ENCODE data around the gene DIO3. TPM values are rescaled to one million over a fixed set of nuclear protein-coding genes. Genes with fewer than 3 reads are reported as not detected.
"Not testable (repeated sequence)": the region's sequence is repeated elsewhere in the genome, so short reads cannot be mapped to it uniquely, and the experiment has no call there.

Gene DIO3
- polyA plus RNA-seq, 3 donors, result not detected

DNA sequence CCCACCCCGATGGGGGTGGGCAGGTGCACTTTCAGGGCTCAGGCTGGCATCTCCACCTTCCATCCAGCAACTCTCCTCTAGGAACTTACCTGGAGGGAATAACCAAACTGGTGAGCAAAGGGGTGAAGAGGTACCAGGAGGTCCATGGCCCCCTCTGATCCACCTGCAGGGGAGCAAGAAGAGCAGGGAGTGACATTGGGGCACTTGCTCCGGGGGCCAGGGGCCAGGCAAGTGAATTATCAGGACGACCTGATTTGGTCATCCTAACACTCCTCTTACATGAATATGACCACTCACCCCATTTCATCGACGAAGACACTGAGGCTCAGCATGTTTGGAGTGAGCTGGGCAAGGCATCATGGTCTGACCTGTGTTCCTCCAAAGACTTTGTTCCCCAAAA is 6.0 kb downstream of the DIO3 start:
- Mint-ChIP-seq H3K9me3 (peaks cover 8 to 22% (median 16%) of the 10 kb centered on the region in 7 donors), H3K4me3 (peak overlapping the region in 1 of 2 donors; percentile 87), H3K27me3 (ENCODE audit: low read depth in 3 of 3) (peaks cover 59 to 68% (median 67%) of the 10 kb centered on the region in 3 donors), H3K36me3 (peaks cover 5 to 10% of the 10 kb centered on the region in 2 donors), H3K27ac (no peak overlapping the region), H3K4me1 (no peaks in the 10 kb centered on the region)
- H3K36me3 ChIP-seq (replicated peaks in 1 of 2; ENCODE audit: control insufficient read depth in 1 of 2, insufficient read depth in 2 of 2, low read length in 2 of 2), result no peaks in the 10 kb centered on the region
- WGBS (ENCODE audit: insufficient coverage), result 100% methylated on average over 4 of the region's 5 CpGs
- H3K27me3 ChIP-seq (ENCODE audit: control insufficient read depth in 2 of 2, insufficient read depth in 2 of 2, low read length in 2 of 2), result peaks cover 32 to 63% of the 10 kb centered on the region in 2 donors
- H3K4me1 ChIP-seq (ENCODE audit: control insufficient read depth in 1 of 2, insufficient read depth in 2 of 2, low read length in 2 of 2), result no peaks in the 10 kb centered on the region
- TF ChIP-seq, protein P1, sequence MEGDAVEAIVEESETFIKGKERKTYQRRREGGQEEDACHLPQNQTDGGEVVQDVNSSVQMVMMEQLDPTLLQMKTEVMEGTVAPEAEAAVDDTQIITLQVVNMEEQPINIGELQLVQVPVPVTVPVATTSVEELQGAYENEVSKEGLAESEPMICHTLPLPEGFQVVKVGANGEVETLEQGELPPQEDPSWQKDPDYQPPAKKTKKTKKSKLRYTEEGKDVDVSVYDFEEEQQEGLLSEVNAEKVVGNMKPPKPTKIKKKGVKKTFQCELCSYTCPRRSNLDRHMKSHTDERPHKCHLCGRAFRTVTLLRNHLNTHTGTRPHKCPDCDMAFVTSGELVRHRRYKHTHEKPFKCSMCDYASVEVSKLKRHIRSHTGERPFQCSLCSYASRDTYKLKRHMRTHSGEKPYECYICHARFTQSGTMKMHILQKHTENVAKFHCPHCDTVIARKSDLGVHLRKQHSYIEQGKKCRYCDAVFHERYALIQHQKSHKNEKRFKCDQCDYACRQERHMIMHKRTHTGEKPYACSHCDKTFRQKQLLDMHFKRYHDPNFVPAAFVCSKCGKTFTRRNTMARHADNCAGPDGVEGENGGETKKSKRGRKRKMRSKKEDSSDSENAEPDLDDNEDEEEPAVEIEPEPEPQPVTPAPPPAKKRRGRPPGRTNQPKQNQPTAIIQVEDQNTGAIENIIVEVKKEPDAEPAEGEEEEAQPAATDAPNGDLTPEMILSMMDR (IDR thresholded peaks at IDR 0.05), result no peak
- no peaks in the 10 kb centered on the region for H3K79me2 ChIP-seq (ENCODE audit: insufficient read depth, low read length)
- H2AFZ ChIP-seq (ENCODE audit: insufficient read depth, low read depth, low read length, poor library complexity, severe bottlenecking), result no peak overlapping the region
- H3K9ac ChIP-seq (ENCODE audit: insufficient read depth, low read length, poor library complexity, severe bottlenecking), result no peak overlapping the region
- intact Hi-C loops (cut with micrococcal nuclease), result no loop called here
- no peak for DNase-seq
- H4K20me1 ChIP-seq (ENCODE audit: insufficient read depth, low read length), result no peaks in the 10 kb centered on the region
- H3K9me3 ChIP-seq (replicated peaks in 1 of 2; ENCODE audit: control insufficient read depth in 1 of 2, insufficient read depth in 1 of 2, low read length in 2 of 2), result peaks cover 10 to 34% of the 10 kb centered on the region in 2 donors
- H3K4me2 ChIP-seq (replicated peaks; ENCODE audit: extremely low read depth, low read length, poor library complexity, severe bottlenecking), result no peak overlapping the region
- no peak overlapping the region for H3K4me3 ChIP-seq (replicated peaks in 1 of 3; ENCODE audit: low read depth in 2 of 3, low read length in 3 of 3)
- H3K27ac ChIP-seq (ENCODE audit: low read depth in 1 of 2, low read length in 2 of 2), result no peak overlapping the region

DNA sequence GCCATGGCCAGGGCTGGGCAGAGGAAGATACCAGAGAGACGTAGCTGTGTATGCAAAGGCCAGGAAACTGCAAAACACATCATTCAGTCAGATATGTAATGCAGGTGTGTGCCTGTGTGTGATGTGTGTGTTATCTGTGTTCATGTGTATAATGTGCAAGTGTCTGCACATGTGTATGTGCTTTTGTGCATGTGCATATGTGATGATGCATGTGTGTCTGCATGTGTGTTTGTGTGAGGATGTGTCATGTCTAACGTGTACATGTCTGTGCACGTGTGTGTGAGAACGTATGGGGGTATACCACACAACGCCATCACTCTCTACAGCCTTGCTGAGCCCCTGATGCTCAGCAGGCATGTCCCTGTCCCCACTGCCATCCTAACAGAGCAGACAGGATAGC is 9.7 kb downstream of the DIO3 start:
- H3K27ac ChIP-seq (ENCODE audit: low read depth in 1 of 2, low read length in 2 of 2), result no peak overlapping the region
- intact Hi-C loops (cut with micrococcal nuclease), result no loop called here
- Mint-ChIP-seq H3K4me1 (no peaks in the 10 kb centered on the region), H3K36me3 (no peaks in the 10 kb centered on the region), H3K4me3 (no peak overlapping the region), H3K27ac (no peak overlapping the region), H3K27me3 (ENCODE audit: low read depth in 3 of 3) (peaks cover 23 to 32% (median 31%) of the 10 kb centered on the region in 3 donors), H3K9me3 (peaks cover 0 to 3% (median 0%) of the 10 kb centered on the region in 7 donors)
- H3K9me3 ChIP-seq (replicated peaks in 1 of 2; ENCODE audit: control insufficient read depth in 1 of 2, insufficient read depth in 1 of 2, low read length in 2 of 2), result peaks cover 0 to 5% of the 10 kb centered on the region in 2 donors
- no peaks in the 10 kb centered on the region for H4K20me1 ChIP-seq (ENCODE audit: insufficient read depth, low read length)
- H3K9ac ChIP-seq (ENCODE audit: insufficient read depth, low read length, poor library complexity, severe bottlenecking), result no peak overlapping the region
- TF ChIP-seq, protein P1 (IDR thresholded peaks at IDR 0.05), result no peak
- H3K4me2 ChIP-seq (replicated peaks; ENCODE audit: extremely low read depth, low read length, poor library complexity, severe bottlenecking), result no peak overlapping the region
- H3K36me3 ChIP-seq (replicated peaks in 1 of 2; ENCODE audit: control insufficient read depth in 1 of 2, insufficient read depth in 2 of 2, low read length in 2 of 2), result no peaks in the 10 kb centered on the region
- H2AFZ ChIP-seq (ENCODE audit: insufficient read depth, low read depth, low read length, poor library complexity, severe bottlenecking), result no peak overlapping the region
- no peak for DNase-seq
- no peaks in the 10 kb centered on the region for H3K4me1 ChIP-seq (ENCODE audit: control insufficient read depth in 1 of 2, insufficient read depth in 2 of 2, low read length in 2 of 2)
- no peak overlapping the region for H3K4me3 ChIP-seq (replicated peaks in 1 of 3; ENCODE audit: low read depth in 2 of 3, low read length in 3 of 3)
- H3K79me2 ChIP-seq (ENCODE audit: insufficient read depth, low read length), result no peaks in the 10 kb centered on the region
- WGBS (ENCODE audit: insufficient coverage), result 89% methylated on average over 2 of the region's 5 CpGs
- peaks cover 8 to 26% of the 10 kb centered on the region in 2 donors for H3K27me3 ChIP-seq (ENCODE audit: control insufficient read depth in 2 of 2, insufficient read depth in 2 of 2, low read length in 2 of 2)

DNA sequence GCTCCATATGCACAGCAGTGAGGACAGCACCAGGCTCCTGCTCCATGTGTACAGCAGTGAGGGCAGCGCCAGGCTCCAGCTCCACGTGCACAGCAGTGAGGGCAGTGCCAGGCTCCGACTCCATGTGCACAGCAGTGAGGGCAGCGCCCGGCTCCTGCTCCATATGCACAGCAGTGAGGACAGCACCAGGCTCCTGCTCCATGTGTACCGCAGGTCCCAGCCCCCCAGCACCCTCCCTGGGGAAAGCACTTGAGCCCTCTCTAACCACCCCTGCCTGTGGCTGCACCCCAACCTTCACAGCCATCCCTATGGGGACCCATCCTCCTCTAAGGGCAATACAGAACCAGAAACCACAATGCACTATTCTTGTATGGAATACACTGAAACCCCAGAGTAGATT is 11.2 kb downstream of the DIO3 start:
- H3K4me3 ChIP-seq (replicated peaks in 1 of 3; ENCODE audit: low read depth in 2 of 3, low read length in 3 of 3); H2AFZ ChIP-seq (ENCODE audit: insufficient read depth, low read depth, low read length, poor library complexity, severe bottlenecking); H4K20me1 ChIP-seq (ENCODE audit: insufficient read depth, low read length); H3K4me2 ChIP-seq (replicated peaks; ENCODE audit: extremely low read depth, low read length, poor library complexity, severe bottlenecking); H3K27ac Mint-ChIP-seq; intact Hi-C loops (cut with micrococcal nuclease); H3K79me2 ChIP-seq (ENCODE audit: insufficient read depth, low read length); H3K4me1 ChIP-seq (ENCODE audit: control insufficient read depth in 1 of 2, insufficient read depth in 2 of 2, low read length in 2 of 2); H3K27ac ChIP-seq (ENCODE audit: low read depth in 1 of 2, low read length in 2 of 2); H3K9ac ChIP-seq (ENCODE audit: insufficient read depth, low read length, poor library complexity, severe bottlenecking); DNase-seq; H3K9me3 ChIP-seq (replicated peaks in 1 of 2; ENCODE audit: control insufficient read depth in 1 of 2, insufficient read depth in 1 of 2, low read length in 2 of 2); H3K36me3 ChIP-seq (replicated peaks in 1 of 2; ENCODE audit: control insufficient read depth in 1 of 2, insufficient read depth in 2 of 2, low read length in 2 of 2); H3K4me1 Mint-ChIP-seq; H3K4me3 Mint-ChIP-seq; H3K36me3 Mint-ChIP-seq; H3K9me3 Mint-ChIP-seq: not testable (repeated sequence)
- 89% methylated on average over 6 of the region's 6 CpGs for WGBS (ENCODE audit: insufficient coverage)
- H3K27me3 ChIP-seq (ENCODE audit: control insufficient read depth in 2 of 2, insufficient read depth in 2 of 2, low read length in 2 of 2), result peaks cover 0 to 13% of the 10 kb centered on the region in 2 donors
- H3K27me3 Mint-ChIP-seq (ENCODE audit: low read depth in 3 of 3), result peaks cover 10 to 17% (median 15%) of the 10 kb centered on the region in 3 donors

Data from CD14-positive monocyte (primary cell).